LNCAP (cell line): Measurements from ENCODE around the gene GGT1.

Experiments used
- TF ChIP-seq, protein P1 (sequence below): fragments of 450-650 bp; IDR thresholded peaks from 2 replicates; pipeline ENCODE4 v1.5.1; 2017; ENCODE audit warnings: mild to moderate bottlenecking

Gene GGT1

DNA sequence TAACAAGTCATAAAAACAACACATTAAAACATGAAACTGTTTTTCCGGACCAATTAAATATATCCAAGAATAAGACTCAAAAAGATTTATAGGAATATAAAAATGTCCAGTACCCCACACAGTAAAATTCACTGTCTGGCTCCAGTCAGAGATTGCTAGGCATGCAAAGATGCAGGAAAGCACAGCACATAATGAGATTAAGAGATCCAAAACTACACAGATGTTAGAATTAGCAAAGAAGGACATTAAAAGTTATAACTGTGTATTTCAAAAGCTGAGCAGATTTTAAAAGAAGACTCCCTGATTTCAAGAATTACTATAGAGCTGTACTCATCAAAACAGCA is 23.8 kb upstream of the GGT1 start:
- TF ChIP-seq, protein P1, sequence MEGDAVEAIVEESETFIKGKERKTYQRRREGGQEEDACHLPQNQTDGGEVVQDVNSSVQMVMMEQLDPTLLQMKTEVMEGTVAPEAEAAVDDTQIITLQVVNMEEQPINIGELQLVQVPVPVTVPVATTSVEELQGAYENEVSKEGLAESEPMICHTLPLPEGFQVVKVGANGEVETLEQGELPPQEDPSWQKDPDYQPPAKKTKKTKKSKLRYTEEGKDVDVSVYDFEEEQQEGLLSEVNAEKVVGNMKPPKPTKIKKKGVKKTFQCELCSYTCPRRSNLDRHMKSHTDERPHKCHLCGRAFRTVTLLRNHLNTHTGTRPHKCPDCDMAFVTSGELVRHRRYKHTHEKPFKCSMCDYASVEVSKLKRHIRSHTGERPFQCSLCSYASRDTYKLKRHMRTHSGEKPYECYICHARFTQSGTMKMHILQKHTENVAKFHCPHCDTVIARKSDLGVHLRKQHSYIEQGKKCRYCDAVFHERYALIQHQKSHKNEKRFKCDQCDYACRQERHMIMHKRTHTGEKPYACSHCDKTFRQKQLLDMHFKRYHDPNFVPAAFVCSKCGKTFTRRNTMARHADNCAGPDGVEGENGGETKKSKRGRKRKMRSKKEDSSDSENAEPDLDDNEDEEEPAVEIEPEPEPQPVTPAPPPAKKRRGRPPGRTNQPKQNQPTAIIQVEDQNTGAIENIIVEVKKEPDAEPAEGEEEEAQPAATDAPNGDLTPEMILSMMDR, result no peak

DNA sequence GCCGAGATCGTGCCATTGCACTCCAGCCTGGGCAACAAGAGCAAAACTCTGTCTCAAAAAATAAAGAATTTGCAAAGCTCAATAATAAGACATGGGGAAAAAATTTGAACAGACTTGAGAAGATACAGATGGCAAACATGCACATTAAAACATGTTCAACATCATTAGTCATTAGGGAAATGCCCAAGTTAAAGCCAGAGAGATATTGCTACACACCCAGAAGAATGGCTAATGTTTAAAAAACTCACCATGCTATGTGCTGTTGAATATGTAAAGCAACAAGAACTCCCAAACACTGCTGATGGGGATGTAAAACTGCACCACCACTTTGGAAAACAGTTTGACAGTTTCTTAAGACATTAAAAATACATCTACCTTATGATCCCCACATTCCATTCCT is 22.7 kb upstream of the GGT1 start:
- TF ChIP-seq, protein P1, result no peak

DNA sequence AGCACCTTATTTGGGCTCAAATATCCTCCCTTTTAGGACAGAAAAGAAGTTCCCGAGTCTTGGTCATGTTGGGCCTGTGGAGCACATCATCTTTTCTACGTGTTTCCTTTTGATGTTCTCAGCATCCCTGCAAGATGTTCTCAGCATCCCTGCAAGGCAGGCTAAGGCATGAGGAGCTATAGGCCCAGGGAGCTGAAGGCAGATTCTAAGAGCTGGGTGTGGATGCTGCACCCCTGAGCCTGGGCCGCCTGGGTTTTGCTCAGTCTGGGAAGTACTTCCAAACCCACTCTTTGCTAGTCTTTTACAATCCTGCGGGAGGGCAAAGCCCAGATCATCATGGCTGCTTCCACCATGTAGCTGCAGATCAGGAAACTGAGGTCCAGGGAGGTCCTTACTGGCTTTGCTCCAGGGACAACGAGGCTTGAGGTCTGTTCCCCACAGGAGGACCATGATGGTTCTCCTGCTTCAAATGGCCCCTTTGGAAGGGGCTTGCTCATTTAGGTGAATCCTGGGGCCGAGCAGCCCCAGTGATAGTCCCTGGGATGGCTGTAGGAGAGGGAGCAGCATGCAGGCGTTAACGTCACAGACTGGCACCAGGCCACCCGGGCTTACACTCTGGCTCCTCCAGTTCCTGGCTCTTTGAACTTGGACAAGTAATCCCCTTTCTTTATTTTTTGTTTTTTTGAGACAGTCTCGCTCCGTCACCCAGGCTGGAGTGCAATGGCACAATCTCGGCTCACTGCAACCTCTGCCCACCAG is 20.8 kb upstream of the GGT1 start:
- TF ChIP-seq, protein P1, result no peak

DNA sequence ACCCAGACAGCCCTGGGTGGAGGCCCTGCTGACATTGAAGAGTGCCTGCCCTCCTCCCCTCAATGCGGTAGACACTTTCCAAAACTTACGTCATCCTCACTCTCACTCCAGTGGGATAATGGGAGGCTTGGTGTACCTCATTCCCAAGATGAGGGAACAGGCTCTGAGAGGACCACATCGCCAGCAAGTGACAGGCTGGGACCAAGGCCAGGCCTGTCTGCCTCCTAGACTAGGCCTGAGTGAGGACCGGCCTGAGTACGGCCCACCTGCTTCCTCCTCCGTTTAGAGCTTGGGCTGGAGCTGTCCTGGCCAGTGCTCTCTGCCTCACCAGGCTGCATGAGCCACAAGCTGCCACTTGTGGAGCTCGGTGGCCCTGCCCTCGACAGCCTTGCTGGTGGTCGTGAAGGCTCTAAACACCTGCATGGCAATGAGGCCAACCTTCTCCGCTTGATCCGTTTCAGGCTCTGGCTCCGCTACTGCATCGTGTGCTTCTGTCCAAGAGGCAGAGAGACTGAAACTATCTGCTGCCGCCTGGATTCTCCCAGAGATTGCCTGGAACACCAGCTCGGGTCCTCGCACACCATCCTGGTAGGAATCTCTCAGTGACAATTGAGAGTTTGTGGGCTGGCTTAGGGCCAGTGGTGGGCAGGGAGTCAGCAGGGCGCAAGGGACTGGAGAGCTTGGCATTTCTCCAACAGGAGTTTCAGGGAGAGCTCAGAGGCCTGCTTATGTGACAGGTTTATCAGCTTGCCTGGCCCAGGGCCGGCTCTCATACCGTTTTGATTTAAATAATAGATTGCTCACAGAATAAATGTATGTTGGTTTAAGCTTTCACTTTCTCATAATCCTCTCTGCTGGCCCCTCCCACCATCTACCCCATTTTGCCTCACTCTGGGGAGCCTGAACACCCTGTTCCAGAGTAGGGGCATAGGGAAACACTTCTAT is 19.5 kb upstream of the GGT1 start:
- TF ChIP-seq, protein P1, result no peak

DNA sequence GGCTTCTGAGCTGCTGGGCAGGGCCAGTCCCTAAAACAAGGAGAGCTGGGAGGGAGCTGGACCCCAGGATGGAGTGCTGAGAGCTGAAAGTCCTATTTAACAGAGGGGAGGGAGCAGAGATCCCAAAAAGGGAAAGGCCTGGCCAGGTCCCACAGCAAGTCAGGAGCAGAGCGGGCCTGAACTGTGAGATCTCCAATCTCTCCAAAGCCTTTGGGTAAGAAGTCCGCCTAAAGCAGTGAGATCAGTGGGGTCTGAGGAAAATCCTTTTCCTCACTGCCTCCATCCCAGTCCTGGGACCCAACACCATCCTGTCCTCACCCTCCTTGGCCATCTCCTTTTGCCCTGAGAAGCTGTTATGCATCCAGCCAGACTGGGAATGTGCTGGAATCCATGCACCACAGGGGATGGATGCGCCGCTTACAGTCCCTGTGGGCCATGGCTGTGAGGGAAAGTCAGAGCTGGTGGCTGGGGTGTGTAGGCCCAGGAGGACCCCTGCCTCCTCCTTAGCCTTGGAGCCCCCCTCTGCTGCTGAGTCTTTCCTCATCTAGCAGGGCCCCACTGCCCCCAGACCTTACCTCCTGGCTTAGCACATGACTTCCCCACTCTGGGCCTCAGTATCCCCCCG is 18.7 kb upstream of the GGT1 start:
- TF ChIP-seq, protein P1, result no peak

DNA sequence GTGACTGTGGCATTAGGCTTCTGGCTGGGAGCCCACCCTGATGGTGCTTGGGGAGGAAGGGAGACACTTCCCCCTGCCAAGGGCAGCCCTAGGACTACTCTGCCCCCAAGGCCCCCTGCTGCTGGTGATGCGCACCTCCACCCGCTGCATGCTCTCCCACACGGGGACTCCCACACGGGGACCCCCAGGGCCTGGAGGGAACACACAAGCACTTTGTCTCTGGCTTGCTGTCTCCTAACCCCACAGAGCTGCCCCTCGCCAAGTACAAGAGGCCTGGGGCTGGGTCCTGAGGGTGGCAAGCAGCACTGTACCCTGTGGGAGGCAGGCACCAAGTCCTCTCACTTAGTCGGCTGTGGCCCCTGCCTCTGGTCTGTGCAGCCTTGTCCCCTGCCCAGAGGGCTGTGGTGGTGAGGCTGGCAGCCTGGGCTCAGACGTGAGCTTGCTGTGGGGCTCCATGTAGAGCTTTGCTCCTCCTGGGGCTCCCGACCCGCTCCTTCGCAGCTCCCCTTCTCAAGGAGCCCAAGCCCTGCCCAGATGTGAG is 18.1 kb upstream of the GGT1 start:
- TF ChIP-seq, protein P1, result no peak

DNA sequence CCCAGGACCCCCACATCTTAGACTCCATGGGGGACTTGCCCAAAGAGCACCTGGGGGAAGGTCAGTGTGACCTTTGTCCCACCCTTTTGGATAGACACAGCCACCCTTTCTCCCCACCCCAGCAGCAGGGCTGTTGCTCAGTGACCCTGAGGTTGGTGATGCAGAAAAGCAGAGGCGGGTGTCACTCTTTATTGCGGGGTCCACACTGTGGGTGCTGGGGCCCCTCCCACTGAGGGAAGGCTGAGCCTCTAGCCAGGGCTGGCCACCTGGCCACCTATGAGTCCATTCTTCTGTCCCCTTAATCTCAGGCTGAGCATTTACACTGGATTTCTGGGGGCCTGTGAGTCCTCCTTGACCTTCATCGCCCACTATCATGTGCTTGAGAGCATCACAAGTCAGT is 17.5 kb upstream of the GGT1 start:
- TF ChIP-seq, protein P1, result no peak
